ENCODE measurements around the gene WT1.

Gene WT1

DNA sequence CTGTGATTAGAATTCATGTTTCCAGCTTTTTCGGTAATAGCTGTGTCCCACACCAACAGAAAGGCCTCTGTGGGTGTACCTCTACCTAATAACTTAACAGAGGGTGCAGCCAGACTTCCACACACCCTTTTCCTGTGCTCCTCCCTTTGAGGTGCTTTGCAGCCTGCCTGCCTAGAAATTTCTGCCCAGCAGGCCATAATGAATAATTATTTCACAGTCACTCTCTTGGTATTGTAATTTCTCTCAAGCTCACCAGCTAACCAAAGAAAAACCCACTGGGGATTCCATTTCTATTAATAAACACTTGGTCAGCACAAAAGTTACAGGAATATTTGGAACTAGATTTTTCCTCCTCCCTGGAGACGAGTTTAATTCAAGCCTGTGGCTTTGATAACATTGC is 13.3 kb downstream of the WT1 start:
- no peak for DNase-seq (ENCODE audit: low spot score)

DNA sequence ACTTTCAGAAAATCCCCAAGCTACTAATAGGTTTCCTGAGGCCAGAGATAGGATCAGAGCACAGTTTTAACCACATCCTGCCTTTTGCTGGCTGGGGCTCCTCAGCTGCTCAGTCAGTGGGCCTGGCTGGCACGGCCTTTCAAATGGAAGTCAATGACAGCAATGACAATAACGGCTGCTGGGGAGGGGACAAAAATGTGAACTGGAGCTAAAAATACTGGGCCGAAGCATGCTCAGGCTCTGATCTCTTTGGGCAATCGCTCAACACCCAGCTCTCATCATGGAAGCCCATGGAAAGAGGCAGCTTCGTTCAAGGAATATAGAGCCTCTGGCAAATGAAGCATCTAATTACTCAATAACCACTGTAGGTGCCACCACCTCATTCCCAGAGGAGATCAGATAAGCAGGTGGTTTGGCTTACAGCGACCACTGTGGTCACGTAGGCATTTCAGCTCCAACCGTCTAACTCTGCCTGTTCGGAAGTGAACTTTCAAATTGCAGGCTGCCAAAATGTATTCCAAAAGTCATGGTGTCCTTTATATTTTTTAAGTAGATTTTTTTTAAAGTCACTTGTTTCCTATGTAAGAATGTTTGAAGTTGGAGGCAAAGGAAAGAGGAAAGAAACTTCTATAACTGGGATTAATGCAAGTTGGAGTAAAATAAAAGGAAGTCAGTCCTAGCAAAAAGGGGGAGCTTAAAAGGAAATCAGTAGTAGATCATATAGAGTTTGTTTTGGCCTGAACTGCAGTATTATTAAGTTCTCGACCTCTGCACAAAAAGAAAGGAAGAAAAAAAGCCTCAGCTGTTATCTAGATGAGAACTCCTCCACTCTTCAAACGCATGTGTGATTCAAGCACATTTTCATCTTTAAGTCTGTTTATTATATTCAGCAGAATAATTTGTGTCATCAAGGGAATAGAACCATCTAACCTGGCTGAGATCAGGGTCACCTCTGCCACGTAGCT is 14.1 kb downstream of the WT1 start:
- DNase-seq (ENCODE audit: low spot score), result no peak

DNA sequence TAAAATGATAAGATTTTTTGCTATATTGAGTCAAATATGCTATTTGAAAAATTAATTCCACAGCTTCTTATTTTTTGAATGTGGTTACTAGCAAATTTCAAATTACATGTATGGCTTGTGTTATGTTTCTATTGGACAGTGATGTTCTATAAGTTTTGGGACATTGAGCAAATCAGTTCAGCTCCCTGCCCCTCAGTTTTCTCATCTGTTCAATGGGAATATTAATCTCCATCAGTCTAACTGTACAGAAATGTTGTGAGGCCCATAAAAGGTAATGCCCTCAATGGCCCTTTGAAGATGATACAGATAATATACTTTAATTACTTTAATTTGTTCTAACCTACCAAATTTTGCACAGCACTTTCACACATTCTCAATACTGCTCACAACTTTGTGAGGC is 15.2 kb downstream of the WT1 start:
- no peak for DNase-seq (ENCODE audit: low spot score)

DNA sequence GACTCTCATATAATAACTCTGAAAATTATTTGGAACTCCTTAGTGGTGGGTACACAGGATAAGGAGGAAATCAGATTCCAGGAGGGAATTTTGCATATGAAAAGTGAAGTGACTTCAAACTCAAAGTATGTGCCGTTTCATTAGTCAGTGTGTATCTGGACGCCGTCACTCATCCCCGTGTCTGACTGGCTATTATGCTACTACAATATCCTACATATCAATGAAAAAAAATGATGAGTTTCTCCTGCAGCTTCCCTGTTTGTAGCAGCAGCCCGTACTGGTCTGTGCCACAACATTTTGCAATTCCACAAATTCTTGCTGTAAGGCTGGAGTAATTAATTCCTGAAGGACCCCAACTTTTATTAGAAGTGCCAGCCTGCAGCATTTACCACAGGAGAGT is 16.5 kb downstream of the WT1 start:
- no peak for DNase-seq (ENCODE audit: low spot score)

DNA sequence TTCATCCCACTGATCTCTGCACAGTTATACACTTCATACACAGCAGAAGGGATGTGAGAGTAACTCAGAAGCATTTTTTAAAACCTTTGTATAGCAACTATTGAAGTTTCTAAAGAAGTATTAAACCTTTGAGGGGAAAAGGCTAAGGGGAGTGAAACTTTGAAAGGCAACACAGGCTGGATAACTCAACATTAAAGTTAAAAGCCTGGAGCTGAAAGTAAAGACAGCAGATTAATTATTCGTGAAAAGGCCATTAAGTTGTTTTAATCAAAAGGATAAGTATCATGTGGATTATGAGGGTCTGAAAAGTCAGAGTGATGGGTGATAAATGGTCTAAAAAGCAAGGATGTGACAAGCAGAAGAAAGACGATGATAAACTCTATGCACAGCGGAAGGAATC is 17.5 kb downstream of the WT1 start:
- no peak for DNase-seq (ENCODE audit: low spot score)

DNA sequence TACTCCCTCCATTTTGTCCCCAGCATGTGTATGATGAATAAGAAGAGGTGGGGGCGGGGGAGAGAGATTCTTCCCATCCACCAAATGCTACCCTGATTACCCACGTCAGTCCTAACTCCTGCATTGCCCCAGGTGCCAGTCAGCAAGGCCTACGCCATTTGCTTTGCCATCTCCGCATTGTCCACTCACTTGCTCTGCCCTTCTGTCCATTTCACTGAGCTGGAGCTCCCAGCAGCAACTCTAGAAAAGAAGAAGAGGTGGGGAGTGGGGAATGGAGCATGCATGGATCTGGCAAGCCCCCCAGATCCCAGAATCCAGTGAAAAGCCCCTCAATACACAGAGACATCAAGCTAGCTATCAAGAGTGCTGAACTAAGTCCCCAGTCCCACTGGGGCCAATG is 19.0 kb downstream of the WT1 start:
- no peak for DNase-seq (ENCODE audit: low spot score)

DNA sequence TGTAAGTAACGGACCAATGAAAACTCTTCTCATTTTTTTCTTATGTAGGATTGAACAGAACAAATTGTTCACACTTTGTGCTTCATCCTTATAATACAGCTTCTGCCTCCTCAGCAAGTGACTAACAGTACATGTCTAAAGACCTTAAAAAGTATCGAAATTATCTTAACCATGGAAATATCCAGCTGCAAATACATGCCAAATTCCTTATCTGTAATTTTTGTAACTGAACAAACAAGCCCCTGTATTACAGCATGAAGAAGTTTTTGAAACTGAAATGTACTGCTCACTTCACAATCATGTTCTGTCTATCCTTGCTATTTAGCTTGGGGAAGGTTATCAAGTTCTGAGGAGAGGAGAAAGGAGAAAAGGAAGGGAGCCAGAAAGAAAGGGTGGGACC is 20.4 kb downstream of the WT1 start:
- DNase-seq (ENCODE audit: low spot score), result no peak

DNA sequence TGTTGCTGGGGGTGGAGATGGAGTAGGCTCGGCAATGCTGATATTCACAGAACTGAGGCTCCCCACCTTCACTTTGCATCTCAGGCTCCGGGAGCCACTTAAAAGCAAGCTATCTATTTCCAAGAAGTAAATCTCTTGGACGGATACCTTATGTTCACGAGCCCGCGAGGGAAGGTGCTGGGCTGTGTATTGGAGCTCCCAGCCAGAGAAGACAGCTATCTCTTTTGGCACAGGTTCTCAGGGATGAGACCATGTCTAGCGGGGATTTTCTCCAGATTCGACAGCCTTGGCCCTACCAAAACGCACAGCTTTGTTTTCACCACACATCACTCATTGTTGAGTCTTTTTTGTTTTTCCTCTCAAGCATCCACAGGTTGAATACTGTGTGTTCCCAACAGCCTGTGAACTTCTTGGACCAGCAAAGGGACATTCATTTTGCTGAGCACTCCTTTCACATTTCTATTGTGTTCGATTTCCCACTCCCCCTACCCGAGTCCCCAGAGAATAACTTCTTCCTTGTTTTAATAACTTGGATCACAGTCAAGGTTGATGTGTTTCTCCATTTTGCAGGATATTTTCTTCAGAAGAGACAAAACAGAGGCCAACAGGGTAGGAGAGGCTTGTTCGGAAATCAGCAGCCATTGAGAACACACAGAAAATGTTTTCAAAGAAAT is 23.3 kb downstream of the WT1 start:
- no peak for DNase-seq (ENCODE audit: low spot score)

DNA sequence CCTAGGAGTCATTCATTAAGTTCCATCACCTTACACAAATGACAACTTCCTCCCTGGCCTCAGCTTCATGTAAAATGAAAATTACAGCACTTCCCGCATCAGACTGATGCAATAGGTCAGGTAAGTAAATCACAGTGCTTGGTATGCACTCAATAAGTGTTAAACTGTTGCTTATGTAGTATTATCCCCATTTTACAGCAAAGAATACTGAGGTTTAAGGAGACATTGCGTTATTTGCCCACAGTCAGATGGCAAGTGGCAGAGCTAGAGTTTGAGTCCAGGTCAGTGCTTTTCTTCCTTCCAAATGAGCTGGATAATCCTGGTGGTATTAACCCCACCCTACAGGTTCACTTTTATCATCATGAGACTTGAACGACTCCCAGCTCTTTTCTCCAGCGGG is 29.7 kb downstream of the WT1 start:
- no peak for DNase-seq (ENCODE audit: low spot score)

DNA sequence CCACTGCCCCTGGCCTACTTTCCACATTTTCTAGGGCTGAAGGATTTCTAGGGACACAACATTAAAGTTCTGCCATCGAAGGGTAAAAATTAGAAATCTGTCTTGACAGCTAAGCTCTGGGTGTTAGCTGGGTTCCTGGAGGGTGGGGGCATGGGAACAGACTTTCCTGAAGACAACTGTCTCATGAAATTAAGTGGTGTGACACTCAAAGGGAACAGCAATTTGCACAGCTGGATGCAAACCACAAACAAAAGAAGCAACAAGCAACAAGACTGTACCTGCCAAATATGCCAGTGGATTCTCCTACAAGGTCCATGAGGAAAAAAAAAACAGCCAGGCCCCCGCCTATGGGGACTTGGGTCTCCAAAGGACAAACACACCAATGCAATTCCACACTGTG is 32.5 kb downstream of the WT1 start:
- no peak for DNase-seq (ENCODE audit: low spot score)

DNA sequence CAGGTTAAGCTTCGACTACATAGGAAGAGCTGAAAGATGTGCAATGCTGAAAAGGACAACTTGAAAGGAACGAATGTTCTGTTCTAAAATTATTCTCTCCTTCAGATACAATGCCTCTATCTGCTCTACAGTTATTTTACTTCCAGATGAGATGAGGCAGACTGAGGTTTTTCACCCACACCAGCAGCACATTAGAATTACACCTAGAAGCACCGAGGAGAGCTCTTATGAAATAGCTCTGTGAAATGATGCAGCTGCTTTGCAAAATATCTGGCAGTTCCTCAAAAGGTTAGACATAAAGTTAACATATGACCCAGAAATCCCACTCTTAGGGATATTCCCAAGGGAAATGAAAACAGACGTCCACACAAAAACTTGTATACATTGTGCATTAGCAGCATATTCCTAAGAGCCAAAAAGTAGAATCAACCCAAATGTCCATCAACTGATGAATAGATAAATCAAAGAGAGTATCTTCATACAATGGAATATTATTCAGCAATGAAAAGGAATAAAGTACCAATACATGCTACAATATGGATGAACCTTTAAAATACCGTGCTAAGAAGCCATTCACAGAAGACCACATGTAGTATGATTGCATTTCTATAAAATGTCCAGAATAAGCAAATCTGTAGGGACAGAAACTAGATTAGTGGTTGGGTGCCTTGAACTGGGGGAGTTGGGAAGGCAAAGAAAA is 34.5 kb downstream of the WT1 start:
- DNase-seq (ENCODE audit: low spot score), result no peak

DNA sequence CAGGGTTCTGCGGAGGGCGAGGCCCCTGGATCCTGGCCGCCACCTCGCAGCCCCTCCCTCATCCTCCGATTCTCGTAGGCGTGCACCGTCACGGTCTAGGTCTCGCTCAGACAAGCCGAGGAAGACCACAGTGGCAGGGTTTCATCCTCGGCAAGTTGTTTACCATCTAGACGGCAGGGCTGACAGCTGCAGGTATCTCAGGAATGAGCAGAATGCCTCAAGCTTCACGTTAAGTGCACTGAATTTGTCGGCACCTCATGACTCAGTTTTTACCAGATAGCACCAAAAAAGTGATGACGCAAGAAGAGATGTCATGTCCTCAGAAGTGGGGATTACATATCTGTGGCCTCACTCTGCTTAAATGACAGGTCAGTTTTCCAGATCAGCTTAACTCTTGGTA is 35.1 kb downstream of the WT1 start:
- DNase-seq (ENCODE audit: low spot score), result no peak

DNA sequence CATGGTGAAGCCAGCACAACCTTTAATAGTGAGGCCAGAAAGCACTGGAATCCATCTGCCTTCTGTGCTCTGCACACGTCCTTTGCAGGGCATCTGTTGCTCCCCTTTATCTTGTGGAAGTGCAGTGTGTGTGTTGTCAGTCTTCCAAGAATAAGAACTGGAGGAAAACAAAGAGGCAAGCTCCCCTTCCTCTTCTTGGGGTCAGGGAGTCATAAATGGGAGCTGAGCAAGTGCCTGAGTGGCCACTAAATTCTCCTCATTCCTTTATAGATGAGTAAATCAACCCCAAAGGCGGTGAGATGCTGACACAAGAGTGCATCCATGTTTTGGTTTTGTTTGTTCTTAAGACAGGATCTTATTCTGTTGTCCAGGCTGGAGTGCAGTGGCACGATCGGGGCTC is 38.3 kb downstream of the WT1 start:
- DNase-seq (ENCODE audit: low spot score), result no peak

DNA sequence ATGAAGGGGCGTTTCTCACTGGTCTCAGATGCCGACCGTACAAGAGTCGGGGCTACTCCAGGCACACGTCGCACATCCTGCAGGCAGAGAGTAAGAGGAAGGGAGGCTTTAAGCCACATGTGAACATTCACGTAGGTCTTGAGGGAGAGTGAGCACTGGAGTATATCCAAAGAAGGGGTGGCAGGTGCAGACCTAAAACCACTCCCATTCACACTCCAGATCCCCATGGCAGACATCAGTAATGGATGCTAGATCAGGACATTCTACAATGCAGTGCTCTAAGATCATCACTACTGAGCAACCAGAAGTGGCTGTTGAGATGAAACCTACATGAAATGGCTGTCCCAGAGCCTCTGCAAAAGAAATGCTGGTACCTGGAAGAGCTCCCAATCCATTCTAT is 39.0 kb downstream of the WT1 start:
- DNase-seq (ENCODE audit: low spot score), result no peak

DNA sequence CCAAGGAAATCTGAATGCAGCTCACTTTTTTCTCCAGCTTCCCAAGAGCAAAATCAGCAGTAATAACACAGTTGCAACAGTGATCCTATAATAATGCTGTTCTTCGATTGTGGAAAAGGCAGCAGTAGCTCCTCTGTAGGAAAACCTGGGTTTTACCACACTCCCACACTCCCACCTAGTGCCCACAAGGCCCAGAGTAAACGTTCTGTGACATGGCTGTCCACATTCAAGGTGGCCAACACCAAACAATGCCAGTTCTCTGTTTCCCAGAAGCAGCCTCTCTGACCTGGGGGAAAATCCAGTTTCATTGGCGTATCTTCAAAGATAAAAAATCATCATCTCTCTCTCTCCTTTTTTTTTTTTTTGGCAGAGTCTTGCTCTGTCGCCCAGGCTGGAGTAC is 40.2 kb downstream of the WT1 start:
- no peak for DNase-seq (ENCODE audit: low spot score)

DNA sequence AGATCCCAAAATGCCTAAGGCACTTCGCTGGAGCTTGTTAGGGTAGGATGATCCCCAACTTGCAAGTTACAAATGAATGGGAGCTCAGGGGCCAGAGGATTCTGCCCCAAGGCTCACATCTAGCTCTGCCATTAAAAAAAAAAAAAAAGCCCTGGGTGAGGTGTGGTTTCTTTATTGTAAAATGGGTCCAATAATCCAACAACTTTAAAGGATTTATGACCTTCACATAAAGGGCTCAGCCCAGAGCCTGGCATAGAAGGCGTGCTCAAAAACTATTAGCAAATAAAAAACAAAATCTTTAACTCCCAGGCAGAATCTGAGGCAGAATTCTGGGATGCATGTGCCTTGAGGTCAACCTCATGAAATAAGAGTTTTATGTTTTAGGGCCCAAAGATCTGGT is 42.5 kb downstream of the WT1 start:
- DNase-seq (ENCODE audit: low spot score), result no peak

DNA sequence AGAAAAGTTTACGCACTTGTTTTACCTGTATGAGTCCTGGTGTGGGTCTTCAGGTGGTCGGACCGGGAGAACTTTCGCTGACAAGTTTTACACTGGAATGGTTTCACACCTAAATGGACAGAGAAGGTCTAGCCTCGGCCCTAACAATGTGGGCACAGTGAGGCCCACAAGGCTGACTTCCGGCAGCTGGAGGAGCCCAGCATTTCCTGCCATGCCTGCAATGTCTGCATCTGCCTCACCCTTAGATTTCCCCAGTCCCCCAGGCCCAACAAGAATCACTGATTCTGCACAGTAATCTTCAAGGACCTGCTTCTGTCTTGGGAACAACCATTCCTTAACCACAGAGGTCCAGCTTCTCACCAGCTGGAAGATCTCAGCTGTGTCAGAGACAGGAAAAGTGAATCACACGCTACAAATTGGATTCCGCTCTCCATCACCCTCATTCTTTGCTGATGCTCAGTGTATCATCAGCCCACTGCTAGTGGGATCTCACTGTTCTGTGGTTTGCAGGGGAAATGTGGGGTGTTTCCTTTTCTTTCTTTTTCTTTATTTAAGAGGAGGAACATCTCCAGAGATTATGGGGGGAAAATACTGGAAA is 43.3 kb downstream of the WT1 start:
- DNase-seq (ENCODE audit: low spot score), result no peak

DNA sequence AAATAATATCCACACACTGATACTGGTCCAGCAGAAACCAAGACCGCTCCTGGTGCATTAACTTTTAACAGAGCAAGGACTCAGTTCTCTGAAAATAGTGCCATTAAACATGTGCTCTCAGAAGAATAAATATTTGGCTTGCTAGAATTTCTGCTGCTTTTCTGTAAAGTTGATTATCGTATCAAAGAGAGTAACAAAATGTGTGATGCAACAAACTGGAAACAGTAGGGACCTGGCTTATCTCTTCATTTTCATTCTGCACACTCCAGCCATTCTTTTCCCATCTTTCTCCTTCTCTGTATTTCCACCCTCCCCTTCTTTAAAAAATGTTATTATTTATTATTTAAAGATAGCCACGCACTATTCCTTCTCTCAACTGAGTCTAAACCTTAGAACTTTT is 43.9 kb downstream of the WT1 start:
- DNase-seq (ENCODE audit: low spot score), result no peak

DNA sequence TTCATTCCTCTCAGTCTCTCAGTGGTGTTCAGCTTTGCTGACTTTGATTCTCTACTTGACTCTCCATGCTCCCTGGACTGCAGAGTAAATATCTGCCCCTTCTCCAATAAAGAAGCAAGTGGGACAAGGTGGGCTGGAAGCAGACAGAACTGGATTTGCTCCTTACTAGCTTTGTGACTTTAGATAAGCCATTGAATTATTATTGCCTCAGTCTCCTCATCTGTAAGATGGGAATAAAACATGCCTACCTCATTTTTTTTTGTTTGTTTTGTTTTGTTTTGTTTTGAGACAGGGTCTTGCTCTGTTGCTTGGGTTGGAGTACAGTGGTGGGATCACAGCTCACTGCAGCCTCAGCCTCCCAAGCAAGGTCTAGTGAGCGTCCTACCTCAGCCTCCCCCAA is 44.6 kb downstream of the WT1 start:
- DNase-seq (ENCODE audit: low spot score), result no peak

DNA sequence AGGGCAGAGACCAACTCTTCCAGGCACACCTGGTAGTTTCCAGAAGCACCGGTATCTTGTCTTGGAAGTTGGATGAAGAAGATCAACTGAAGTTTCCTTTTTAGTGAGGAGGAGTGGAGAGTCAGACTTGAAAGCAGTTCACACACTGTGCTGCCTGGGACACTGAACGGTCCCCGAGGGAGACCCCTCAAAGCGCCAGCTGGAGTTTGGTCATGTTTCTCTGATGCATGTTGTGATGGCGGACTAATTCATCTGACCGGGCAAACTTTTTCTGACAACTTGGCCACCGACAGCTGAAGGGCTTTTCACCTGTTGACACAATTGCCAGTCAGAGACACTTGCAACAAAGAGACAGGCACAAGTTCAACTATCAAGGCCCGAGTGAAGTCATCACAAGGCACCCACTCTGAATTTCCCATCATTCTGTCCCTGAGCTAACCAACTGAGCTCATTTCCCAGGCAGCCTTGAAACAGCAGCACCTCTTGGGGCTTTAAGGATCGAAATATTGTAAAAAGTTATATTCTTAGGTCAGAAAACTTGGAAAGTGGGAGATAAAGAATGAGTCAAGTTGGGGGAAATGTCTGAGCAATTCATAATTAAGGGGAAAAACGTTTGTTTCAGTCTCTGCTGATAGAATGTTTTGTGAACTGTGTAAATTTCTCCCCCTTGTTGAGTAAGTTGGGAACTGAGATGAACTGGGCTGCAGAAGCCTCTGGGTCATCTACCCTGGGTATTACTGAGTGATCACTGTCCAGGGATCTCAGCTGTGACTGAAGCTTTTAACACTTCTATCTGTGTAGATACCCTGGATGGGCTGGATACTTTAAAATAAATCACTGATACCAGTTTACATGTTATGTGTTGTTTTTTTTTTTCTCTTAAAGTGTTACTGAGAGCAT is 46.2 kb downstream of the WT1 start:
- no peak for DNase-seq (ENCODE audit: low spot score)

DNA sequence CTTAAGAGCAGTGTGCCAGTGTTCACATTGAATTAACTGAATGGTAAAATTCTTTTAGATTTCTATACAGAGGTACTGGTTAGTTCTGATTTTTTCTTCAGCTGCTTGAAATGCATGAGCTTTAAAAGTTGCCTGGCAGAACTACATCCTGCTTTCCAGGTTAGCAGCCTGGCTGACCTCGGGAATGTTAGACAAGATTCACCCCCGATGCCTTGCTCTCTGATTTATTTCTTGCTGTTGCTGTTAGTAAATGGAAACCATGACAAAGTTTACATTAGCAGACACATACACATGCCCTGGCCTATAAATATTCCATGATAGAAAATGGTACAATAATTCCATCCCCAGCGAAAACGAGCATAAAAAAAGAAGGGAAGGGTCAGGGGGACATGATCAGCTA is 47.0 kb downstream of the WT1 start:
- DNase-seq (ENCODE audit: low spot score), result no peak

DNA sequence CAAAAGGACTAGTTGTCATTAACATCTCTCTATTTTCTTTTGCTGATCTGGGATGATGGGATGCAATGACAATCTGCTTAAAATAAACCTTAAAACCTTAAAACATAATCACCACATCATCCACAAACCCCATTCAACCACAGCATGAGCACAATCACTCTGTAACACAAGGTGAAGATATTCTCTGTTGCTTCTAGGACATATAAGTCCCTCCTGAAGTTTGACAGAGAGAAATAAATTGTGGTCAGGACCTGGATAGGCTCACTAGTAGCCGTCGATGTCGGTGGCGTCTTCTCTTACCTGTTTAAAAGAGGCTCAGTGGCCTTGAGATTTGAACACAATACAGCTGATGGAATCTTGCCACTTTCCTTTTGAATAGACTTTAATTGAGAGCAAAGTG is 47.9 kb downstream of the WT1 start:
- DNase-seq (ENCODE audit: low spot score), result no peak
